OCI-M2 (cell line): ENCODE data around the gene TRERF1.

Source experiments
- DNase-seq: peaks from one replicate; lab custom pipeline; 2025; ENCODE audit not compliant: unreplicated experiment; lab: John Stamatoyannopoulos, UW

Gene TRERF1

GRCh38 chr6:42369568-42369967, 82.2 kb downstream of the TRERF1 start:
- no peak for DNase-seq

GRCh38 chr6:42368181-42368580, 83.5 kb downstream of the TRERF1 start:
- DNase-seq: no peak

- no peak for DNase-seq
Observed at GRCh38 chr6:42367353-42368011, 84.2 kb downstream of the TRERF1 start.

- DNase-seq: no peak
Observed at GRCh38 chr6:42366999-42367352, 84.8 kb downstream of the TRERF1 start.

- DNase-seq: no peak
Observed at GRCh38 chr6:42366011-42366705, 85.6 kb downstream of the TRERF1 start.

GRCh38 chr6:42365021-42365420, 86.7 kb downstream of the TRERF1 start:
- no peak for DNase-seq

GRCh38 chr6:42363926-42364849, 87.5 kb downstream of the TRERF1 start:
- DNase-seq: no peak

- no peak for DNase-seq
Observed at GRCh38 chr6:42361036-42361435, 90.7 kb downstream of the TRERF1 start.

- DNase-seq: no peak
Observed at GRCh38 chr6:42359021-42359420, 92.7 kb downstream of the TRERF1 start.

- DNase-seq: no peak
Observed at GRCh38 chr6:42355416-42355815, 96.3 kb downstream of the TRERF1 start.

GRCh38 chr6:42354702-42355101, 97.0 kb downstream of the TRERF1 start:
- DNase-seq: no peak

GRCh38 chr6:42352856-42353564, 98.7 kb downstream of the TRERF1 start:
- no peak for DNase-seq

- no peak for DNase-seq
Observed at GRCh38 chr6:42350911-42351310, 100.8 kb downstream of the TRERF1 start.

GRCh38 chr6:42349753-42350511, 101.8 kb downstream of the TRERF1 start:
- no peak for DNase-seq

- DNase-seq: no peak
Observed at GRCh38 chr6:42347456-42347855, 104.3 kb downstream of the TRERF1 start.

GRCh38 chr6:42345696-42346416, 105.9 kb downstream of the TRERF1 start:
- no peak for DNase-seq

- DNase-seq: no peak
Observed at GRCh38 chr6:42344756-42345155, 107.0 kb downstream of the TRERF1 start.

GRCh38 chr6:42341771-42342553, 109.8 kb downstream of the TRERF1 start:
- DNase-seq: no peak

- no peak for DNase-seq
Observed at GRCh38 chr6:42341221-42341620, 110.5 kb downstream of the TRERF1 start.
